Measurements from ENCODE around the gene CLIP1. TPM values are rescaled to one million over a fixed set of nuclear protein-coding genes. Genes with fewer than 3 reads are reported as not detected.
"Not testable (repeated sequence)": the region's sequence is repeated elsewhere in the genome, so short reads cannot be mapped to it uniquely, and the experiment has no call there.

CLIP1 gene
- total RNA-seq, 1 donor from 2014 or later, result 102 TPM

DNA sequence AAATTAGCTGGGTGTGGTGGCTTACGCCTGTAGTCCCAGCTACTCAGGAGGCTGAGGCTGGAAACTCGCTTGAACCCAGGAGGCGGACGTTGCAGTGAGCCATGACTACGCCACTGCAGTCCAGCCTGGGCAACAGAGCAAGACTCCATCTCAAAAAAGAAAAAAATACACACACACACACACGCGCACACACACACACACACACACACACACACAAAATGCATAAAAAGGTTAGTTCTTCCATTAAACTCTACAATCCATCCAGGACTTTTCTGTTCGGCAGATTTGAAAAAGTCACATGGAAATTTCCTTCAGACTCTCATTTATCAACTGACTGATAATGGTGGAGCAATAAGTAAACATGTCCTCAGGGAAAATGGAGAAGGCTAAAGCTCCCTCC, 147.0 kb downstream of the CLIP1 start:
- H3K27me3 ChIP-seq (ENCODE audit: low read depth), result no peaks in the 10 kb centered on the region
- no peak overlapping the region for H3K27ac ChIP-seq (replicated peaks)
- H3K4me3 ChIP-seq, result no peak overlapping the region
- DNase-seq, result no peak
- intact Hi-C loops (cut with micrococcal nuclease), result no loop called here
- H3K9me3 ChIP-seq (replicated peaks), result no peaks in the 10 kb centered on the region
- TF ChIP-seq, protein P1, sequence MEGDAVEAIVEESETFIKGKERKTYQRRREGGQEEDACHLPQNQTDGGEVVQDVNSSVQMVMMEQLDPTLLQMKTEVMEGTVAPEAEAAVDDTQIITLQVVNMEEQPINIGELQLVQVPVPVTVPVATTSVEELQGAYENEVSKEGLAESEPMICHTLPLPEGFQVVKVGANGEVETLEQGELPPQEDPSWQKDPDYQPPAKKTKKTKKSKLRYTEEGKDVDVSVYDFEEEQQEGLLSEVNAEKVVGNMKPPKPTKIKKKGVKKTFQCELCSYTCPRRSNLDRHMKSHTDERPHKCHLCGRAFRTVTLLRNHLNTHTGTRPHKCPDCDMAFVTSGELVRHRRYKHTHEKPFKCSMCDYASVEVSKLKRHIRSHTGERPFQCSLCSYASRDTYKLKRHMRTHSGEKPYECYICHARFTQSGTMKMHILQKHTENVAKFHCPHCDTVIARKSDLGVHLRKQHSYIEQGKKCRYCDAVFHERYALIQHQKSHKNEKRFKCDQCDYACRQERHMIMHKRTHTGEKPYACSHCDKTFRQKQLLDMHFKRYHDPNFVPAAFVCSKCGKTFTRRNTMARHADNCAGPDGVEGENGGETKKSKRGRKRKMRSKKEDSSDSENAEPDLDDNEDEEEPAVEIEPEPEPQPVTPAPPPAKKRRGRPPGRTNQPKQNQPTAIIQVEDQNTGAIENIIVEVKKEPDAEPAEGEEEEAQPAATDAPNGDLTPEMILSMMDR (IDR thresholded peaks at IDR 0.05; ENCODE audit: borderline replicate concordance), result no peak
- H3K36me3 ChIP-seq, result peaks cover 69% of the 10 kb centered on the region
- no peaks in the 10 kb centered on the region for H3K4me1 ChIP-seq

DNA sequence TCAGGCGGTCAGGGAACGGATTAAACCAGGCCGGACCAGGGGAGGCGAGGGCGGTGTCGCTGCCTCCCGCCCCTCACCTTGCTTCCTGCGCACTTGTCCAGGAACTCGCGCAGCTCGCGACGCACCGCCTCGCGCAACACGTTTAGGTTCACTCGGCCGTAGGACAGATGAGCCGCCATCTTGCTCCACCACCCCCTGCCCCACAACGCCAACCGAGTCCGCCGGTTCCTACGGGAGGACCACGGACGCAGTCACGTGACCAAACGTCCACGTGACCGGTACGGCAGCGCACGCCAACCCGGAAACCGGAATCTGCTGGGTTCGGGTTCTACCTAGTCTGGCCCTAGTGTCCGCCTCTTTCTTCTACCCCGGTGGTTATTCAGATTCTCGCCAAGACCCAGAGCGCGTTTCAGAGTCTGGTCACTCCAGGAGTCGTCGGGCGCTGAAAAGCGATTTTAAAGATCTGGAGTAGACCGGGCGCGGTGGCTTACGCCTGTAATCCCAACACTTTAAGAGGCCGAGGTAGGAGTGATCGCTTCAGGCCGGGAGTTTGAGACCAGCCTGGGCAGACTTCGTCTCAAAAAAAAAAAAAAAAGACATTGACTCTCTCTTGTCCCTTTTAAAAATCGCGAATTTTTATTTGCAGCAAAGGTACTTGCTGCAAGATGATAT, 156.1 kb downstream of the CLIP1 start, which contains the start of gene VPS33A:
VPS33A (minus strand) TSS at position 265 of the 672 bp plus-strand sequence; CDS start at position 179, 86 bp downstream.
- Histone ChIP-seq H3K4me1 (peaks cover 26% of the 10 kb centered on the region), H3K4me3 (peak within 1 kb of the TSS; percentile 84), H3K27ac (replicated peaks) (peak within 1 kb of the TSS; percentile 89), H3K36me3 (peaks cover 39% of the 10 kb centered on the region), H3K9me3 (replicated peaks) (no peaks in the 10 kb centered on the region), H3K27me3 (ENCODE audit: low read depth) (no peaks in the 10 kb centered on the region)
- TF ChIP-seq, protein P1 (IDR thresholded peaks at IDR 0.05; ENCODE audit: borderline replicate concordance), result no peak
- intact Hi-C loops (cut with micrococcal nuclease), result no loop called here
- DNase-seq, result peak; percentile 96

DNA sequence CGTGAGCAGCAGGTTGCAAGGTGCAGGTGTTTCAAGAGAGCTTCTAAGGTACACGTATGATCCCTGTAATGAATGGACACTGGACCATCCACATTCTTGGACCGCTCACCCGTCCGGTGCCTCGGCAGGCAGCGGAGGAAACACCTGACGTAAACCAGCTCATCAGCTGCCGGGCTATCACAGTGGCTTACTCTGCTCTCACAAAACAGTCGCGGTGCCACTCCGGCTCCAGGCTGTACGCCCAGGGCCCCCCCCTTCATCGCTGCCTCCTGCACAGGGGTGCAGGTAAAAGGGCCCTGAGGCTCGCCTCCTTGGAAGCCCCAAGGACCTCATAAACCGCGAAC, 156.6 kb downstream of the CLIP1 start:
- H3K36me3 ChIP-seq, result peaks cover 39% of the 10 kb centered on the region
- no peak for DNase-seq
- no peaks in the 10 kb centered on the region for H3K27me3 ChIP-seq (ENCODE audit: low read depth)
- intact Hi-C loops (cut with micrococcal nuclease), result no loop called here
- peak overlapping the region; percentile 84 for H3K4me3 ChIP-seq
- H3K9me3 ChIP-seq (replicated peaks), result no peaks in the 10 kb centered on the region
- TF ChIP-seq, protein P1 (IDR thresholded peaks at IDR 0.05; ENCODE audit: borderline replicate concordance), result no peak
- H3K4me1 ChIP-seq, result peaks cover 26% of the 10 kb centered on the region
- H3K27ac ChIP-seq (replicated peaks), result peak overlapping the region; percentile 89

- H3K4me1 ChIP-seq, result peaks cover 26% of the 10 kb centered on the region
- H3K36me3 ChIP-seq, result peaks cover 39% of the 10 kb centered on the region
- peak overlapping the region; percentile 84 for H3K4me3 ChIP-seq
- intact Hi-C loops (cut with micrococcal nuclease), result no loop called here
- H3K27me3 ChIP-seq (ENCODE audit: low read depth), result no peaks in the 10 kb centered on the region
- H3K9me3 ChIP-seq (replicated peaks), result no peaks in the 10 kb centered on the region
- TF ChIP-seq, protein P1 (IDR thresholded peaks at IDR 0.05; ENCODE audit: borderline replicate concordance), result no peak
- no peak for DNase-seq
- H3K27ac ChIP-seq (replicated peaks), result peak overlapping the region; percentile 89
Observed at GRCh38 chr12:122265476-122265875, 157.0 kb downstream of the CLIP1 start.

DNA sequence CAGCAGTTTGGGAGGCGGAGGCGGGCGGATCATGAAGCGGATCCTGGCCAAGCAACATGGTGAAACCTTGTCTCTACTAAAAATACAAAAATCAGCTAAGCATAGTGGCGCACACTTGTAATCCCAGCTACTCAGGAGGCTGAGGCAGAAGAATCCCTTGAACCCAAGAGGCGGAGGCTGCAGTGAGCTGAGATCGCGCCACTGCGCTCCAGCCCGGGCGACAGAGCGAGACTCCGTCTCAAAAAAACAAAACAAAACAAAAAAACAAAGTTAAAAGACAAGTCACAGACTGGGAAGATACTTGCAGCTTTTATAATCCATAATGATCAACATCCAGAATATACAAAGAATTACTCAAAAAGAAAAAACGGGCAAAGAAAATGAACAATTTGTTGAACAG, 161.7 kb downstream of the CLIP1 start:
- intact Hi-C loops (cut with micrococcal nuclease); H3K4me3 ChIP-seq; DNase-seq; H3K27me3 ChIP-seq (ENCODE audit: low read depth); H3K27ac ChIP-seq (replicated peaks); H3K9me3 ChIP-seq (replicated peaks): not testable (repeated sequence)
- Histone ChIP-seq H3K36me3 (peaks cover 85% of the 10 kb centered on the region), H3K4me1 (peaks cover 14% of the 10 kb centered on the region)

GRCh38 chr12:122258939-122259338, 163.5 kb downstream of the CLIP1 start:
- H3K36me3 ChIP-seq, result peaks cover 97% of the 10 kb centered on the region
- not testable (repeated sequence) for H3K4me3 ChIP-seq

DNA sequence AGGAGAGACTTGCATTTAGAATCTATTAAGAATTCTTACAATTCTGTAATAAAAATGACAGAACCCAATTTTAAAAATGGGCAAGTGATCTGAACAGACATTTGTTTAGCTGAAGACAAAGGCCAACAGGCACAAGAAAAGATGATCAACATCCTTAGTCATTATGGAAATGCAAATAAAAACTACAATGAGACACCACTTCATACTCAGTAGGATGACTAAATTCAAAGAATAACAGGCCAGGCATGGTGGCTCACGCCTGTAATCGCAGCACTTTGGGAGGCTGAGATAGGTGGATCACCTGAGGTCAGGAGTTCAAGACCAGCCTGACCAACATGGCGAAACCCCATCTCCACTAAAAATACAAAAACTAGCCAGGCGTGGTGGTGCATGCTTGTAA, 164.0 kb downstream of the CLIP1 start:
- intact Hi-C loops (cut with micrococcal nuclease); H3K4me3 ChIP-seq; H3K27me3 ChIP-seq (ENCODE audit: low read depth); H3K4me1 ChIP-seq; H3K9me3 ChIP-seq (replicated peaks); DNase-seq; H3K27ac ChIP-seq (replicated peaks): not testable (repeated sequence)
- peaks cover 95% of the 10 kb centered on the region for H3K36me3 ChIP-seq

More at GRCh38 chr12:122258939-122259338, 163.5 kb downstream of the CLIP1 start:
- H3K4me1 ChIP-seq; H3K27ac ChIP-seq (replicated peaks); H3K27me3 ChIP-seq (ENCODE audit: low read depth); H3K9me3 ChIP-seq (replicated peaks); DNase-seq; intact Hi-C loops (cut with micrococcal nuclease): not testable (repeated sequence)

Data from left ventricle myocardium inferior (tissue), 1 donor.